ENCODE results near the gene TECPR1. TPM values are rescaled to one million over a fixed set of nuclear protein-coding genes. Genes with fewer than 3 reads are reported as not detected.

TECPR1 gene
- polyA plus RNA-seq, 4 donors, result 9.2 to 20.6 (median 12.7) TPM

DNA sequence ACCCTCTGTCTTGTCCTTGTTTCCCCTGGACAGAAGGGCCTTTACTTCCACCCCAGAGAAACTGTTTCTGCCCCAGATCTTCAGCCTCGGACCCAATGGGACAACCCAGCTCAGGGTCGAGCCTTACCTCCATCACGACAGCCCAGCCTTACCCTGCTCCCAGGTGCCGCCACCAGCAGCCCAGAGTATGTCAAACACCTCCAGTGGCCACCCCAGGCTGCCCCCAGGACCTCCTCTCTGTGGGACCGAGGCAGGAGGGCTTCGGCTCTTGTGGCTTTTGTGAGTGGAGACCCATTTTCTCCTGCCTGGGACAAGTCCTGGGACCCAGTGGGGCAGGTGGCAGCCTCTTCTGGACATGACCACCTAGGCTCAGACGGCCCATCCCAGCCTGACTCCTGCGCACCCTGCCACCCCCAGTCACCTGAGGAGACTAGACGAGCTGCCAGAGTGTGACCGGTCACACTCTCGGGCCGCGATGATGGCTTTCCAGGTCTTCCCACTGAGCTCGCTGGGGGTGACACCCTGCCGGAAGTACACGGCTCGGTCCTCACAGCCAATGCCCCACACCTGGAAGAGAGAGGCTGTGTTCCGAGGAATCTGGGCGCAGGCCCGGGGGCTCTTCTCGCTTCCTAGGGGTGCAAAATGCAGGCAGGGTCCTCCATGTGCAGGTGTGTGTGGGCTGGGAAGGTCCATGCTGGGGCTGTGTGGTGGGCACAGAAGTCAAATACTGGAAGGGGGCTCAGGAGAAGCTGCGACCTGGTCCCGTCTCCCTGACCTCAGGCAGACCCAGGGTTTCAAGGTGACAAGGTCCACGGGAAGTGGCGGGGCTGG lies 15.5 kb downstream of the TECPR1 start:
- H3K4me1 ChIP-seq (ENCODE audit: control insufficient read depth in 3 of 3, insufficient read depth in 2 of 3, low read depth in 1 of 3, low read length in 2 of 3), result no peaks in the 10 kb centered on the region
- H3K27me3 ChIP-seq (ENCODE audit: control insufficient read depth in 3 of 3, insufficient read depth in 3 of 3, low read length in 3 of 3), result no peaks in the 10 kb centered on the region
- peaks cover 2 to 66% (median 3%) of the 10 kb centered on the region in 3 donors for H3K36me3 ChIP-seq (ENCODE audit: control insufficient read depth in 3 of 3, insufficient read depth in 2 of 3, low read depth in 1 of 3, low read length in 3 of 3)
- no peaks in the 10 kb centered on the region for H3K9me3 ChIP-seq (ENCODE audit: control insufficient read depth in 2 of 2, insufficient read depth in 1 of 2, low read depth in 1 of 2, low read length in 1 of 2)
- WGBS, 3 donors, result 94 to 97% (median 95%) methylated on average over 24 to 25 of the region's 25 CpGs
- no peak for DNase-seq
- H3K27ac ChIP-seq (ENCODE audit: low read depth in 1 of 3, low read length in 2 of 3), result no peak overlapping the region
- no peak for FAIRE-seq
- H3K4me3 ChIP-seq (ENCODE audit: low read depth in 1 of 3, low read length in 3 of 3), result no peak overlapping the region

DNA sequence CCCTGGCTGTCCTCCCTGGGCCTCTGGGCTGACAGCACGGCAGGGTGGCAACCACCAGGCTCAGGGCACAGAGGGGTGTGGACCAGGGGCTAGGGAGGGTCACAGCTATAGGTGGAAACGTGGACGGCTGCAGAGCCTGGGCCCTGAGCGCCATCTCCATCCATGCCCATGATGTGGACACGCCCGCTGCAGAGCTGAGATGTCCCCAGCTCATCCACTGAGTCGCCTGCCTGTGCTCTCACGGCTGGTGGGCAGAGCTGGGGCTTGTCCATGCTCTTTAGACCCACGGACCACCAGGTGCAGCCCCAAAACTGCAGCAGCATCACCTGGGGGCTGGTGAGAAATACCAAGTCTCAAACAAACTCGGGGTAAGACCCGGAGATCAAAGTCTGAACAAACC lies 16.1 kb downstream of the TECPR1 start:
- FAIRE-seq (no peak), DNase-seq (no peak)
- H3K4me3 ChIP-seq (ENCODE audit: low read depth in 1 of 3, low read length in 3 of 3), result no peak overlapping the region
- peaks cover 2 to 65% (median 3%) of the 10 kb centered on the region in 3 donors for H3K36me3 ChIP-seq (ENCODE audit: control insufficient read depth in 3 of 3, insufficient read depth in 2 of 3, low read depth in 1 of 3, low read length in 3 of 3)
- WGBS, 3 donors, result 92 to 95% (median 94%) methylated on average over 11 of the region's 11 CpGs
- no peaks in the 10 kb centered on the region for H3K27me3 ChIP-seq (ENCODE audit: control insufficient read depth in 3 of 3, insufficient read depth in 3 of 3, low read length in 3 of 3)
- H3K27ac ChIP-seq (ENCODE audit: low read depth in 1 of 3, low read length in 2 of 3), result no peak overlapping the region
- H3K4me1 ChIP-seq (ENCODE audit: control insufficient read depth in 3 of 3, insufficient read depth in 2 of 3, low read depth in 1 of 3, low read length in 2 of 3), result no peaks in the 10 kb centered on the region
- H3K9me3 ChIP-seq (ENCODE audit: control insufficient read depth in 2 of 2, insufficient read depth in 1 of 2, low read depth in 1 of 2, low read length in 1 of 2), result no peaks in the 10 kb centered on the region

DNA sequence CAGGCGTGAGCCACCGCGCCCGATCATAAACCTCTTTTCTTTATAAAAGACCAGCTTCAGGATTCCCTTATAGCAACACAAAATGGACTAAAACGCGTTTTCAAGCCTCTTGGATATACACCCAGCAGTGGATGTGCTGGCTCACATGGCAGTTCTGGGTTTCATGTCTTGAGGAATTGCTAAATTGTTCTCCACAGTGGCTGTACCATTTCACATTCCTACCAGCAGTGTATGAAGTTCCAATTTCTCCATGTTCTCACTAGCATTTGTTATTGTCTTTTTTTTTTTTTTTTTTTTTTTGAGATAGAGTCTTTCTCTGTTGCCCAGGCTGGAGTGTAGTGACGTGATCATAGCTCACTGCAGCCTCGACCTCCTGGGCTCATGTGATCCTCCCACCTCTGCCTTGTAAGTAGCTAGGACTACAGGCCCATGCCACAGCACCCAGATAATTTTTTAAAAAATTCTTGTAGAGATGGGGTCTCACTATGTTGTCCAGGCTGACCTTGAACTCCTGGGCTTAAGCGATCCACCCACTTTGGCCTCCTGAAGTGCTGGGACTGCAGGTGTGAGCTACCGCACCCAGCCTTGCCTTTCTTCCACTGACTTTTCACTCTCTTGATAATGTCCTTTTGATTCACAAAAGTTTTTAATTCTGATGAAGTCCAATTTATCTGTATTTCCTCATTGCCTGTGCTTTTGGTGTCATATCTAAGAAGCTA lies 17.4 kb downstream of the TECPR1 start:
- Histone ChIP-seq H3K9me3 (ENCODE audit: control insufficient read depth in 2 of 2, insufficient read depth in 1 of 2, low read depth in 1 of 2, low read length in 1 of 2) (no peaks in the 10 kb centered on the region), H3K27ac (ENCODE audit: low read depth in 1 of 3, low read length in 2 of 3) (no peak overlapping the region), H3K4me1 (ENCODE audit: control insufficient read depth in 3 of 3, insufficient read depth in 2 of 3, low read depth in 1 of 3, low read length in 2 of 3) (no peaks in the 10 kb centered on the region), H3K27me3 (ENCODE audit: control insufficient read depth in 3 of 3, insufficient read depth in 3 of 3, low read length in 3 of 3) (no peaks in the 10 kb centered on the region), H3K4me3 (ENCODE audit: low read depth in 1 of 3, low read length in 3 of 3) (no peak overlapping the region), H3K36me3 (ENCODE audit: control insufficient read depth in 3 of 3, insufficient read depth in 2 of 3, low read depth in 1 of 3, low read length in 3 of 3) (peaks cover 2 to 66% (median 3%) of the 10 kb centered on the region in 3 donors)
- FAIRE-seq (no peak), DNase-seq (no peak)
- 93 to 94% (median 94%) methylated on average over 10 of the region's 10 CpGs for WGBS, 3 donors

DNA sequence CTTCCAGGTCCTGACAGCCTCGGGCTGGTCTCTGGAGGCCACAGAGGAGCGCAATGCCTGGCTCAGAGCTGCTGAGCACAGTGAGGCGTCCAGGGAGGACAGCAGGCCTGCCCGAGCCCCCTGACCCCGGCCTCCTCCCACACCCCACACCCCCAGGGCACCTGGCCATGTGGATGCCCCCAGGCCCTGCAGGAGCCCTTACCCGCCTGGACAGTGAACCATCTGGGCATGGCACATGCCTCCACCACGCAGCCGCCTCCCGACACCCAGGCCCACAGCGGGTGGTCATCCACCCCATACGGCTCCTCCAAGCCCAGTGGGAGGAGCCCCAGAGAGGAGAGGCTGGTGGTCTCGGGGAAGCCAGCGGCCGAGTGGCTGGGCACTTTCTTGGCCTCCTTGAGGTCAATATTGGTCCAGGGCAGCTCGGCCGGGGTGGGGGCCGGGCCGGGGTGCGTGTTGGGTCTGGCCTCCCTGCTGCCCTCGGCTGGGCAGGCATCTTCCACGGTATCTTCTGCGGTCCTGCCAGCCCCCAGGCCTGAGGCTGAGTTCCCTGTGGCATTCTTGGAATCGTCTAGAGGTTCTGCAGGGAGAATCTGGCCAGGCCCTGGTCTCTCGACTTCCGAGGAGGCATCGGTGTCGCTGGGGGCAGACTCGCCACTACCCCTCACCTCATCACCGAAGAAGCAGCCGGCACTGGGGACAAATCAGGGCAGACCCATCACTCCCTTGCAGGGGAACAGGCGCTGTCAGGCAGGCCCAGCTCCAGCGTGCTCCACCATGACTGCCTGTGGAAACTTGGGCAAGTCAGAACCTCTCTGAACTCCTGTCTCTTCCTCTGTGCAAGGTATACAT lies 18.6 kb downstream of the TECPR1 start:
- Histone ChIP-seq H3K36me3 (ENCODE audit: control insufficient read depth in 3 of 3, insufficient read depth in 2 of 3, low read depth in 1 of 3, low read length in 3 of 3) (peaks cover 3 to 67% (median 4%) of the 10 kb centered on the region in 3 donors), H3K27me3 (ENCODE audit: control insufficient read depth in 3 of 3, insufficient read depth in 3 of 3, low read length in 3 of 3) (no peaks in the 10 kb centered on the region), H3K27ac (ENCODE audit: low read depth in 1 of 3, low read length in 2 of 3) (no peak overlapping the region), H3K4me1 (ENCODE audit: control insufficient read depth in 3 of 3, insufficient read depth in 2 of 3, low read depth in 1 of 3, low read length in 2 of 3) (no peaks in the 10 kb centered on the region), H3K4me3 (ENCODE audit: low read depth in 1 of 3, low read length in 3 of 3) (no peak overlapping the region), H3K9me3 (ENCODE audit: control insufficient read depth in 2 of 2, insufficient read depth in 1 of 2, low read depth in 1 of 2, low read length in 1 of 2) (no peaks in the 10 kb centered on the region)
- DNase-seq, result no peak
- 94 to 98% (median 96%) methylated on average over 28 to 32 of the region's 32 CpGs for WGBS, 3 donors
- no peak for FAIRE-seq

DNA sequence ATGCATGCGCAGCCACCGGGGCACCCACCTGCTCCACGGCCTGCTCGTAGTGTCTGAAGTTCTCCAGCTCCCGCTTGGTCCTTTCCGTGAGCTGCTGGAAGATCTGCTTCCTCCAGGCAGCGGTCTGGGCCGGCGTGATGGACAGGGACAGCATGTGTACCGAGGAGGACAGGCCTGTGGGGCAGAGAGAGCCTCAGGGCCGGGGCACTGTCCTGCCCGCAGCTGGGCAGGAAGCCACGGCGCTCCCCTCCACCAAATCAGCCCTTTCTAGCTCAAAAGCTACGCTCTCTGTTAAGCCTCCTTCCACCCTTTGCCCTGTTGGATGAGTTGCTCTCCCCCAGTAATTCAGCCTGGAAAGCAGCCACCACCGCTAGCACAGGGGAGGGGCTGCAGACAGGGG lies 19.2 kb downstream of the TECPR1 start:
- no peak overlapping the region for H3K27ac ChIP-seq (ENCODE audit: low read depth in 1 of 3, low read length in 2 of 3)
- H3K4me3 ChIP-seq (ENCODE audit: low read depth in 1 of 3, low read length in 3 of 3), result no peak overlapping the region
- FAIRE-seq, result no peak
- no peaks in the 10 kb centered on the region for H3K4me1 ChIP-seq (ENCODE audit: control insufficient read depth in 3 of 3, insufficient read depth in 2 of 3, low read depth in 1 of 3, low read length in 2 of 3)
- no peaks in the 10 kb centered on the region for H3K27me3 ChIP-seq (ENCODE audit: control insufficient read depth in 3 of 3, insufficient read depth in 3 of 3, low read length in 3 of 3)
- DNase-seq, result no peak
- no peaks in the 10 kb centered on the region for H3K9me3 ChIP-seq (ENCODE audit: control insufficient read depth in 2 of 2, insufficient read depth in 1 of 2, low read depth in 1 of 2, low read length in 1 of 2)
- peaks cover 4 to 68% (median 4%) of the 10 kb centered on the region in 3 donors for H3K36me3 ChIP-seq (ENCODE audit: control insufficient read depth in 3 of 3, insufficient read depth in 2 of 3, low read depth in 1 of 3, low read length in 3 of 3)
- 90 to 93% (median 91%) methylated on average over 16 of the region's 16 CpGs for WGBS, 3 donors

DNA sequence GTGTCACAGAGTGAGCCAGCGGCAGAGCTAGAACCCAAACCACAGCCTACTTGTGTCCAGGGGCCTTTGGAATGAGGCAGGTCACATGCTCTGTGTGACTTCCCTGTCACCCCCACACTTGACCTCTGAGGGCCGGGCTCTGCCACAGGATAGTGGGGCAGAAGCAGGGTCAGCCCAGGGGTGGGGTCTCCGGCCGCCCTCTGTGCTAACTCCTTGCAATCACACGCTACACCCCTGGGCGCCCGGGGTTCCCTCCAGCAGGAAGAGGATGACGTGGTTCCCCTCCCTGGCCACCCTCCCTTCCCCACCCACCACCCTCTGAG lies 19.8 kb downstream of the TECPR1 start:
- no peak for FAIRE-seq
- Histone ChIP-seq H3K27me3 (ENCODE audit: control insufficient read depth in 3 of 3, insufficient read depth in 3 of 3, low read length in 3 of 3) (no peaks in the 10 kb centered on the region), H3K9me3 (ENCODE audit: control insufficient read depth in 2 of 2, insufficient read depth in 1 of 2, low read depth in 1 of 2, low read length in 1 of 2) (no peaks in the 10 kb centered on the region), H3K4me1 (ENCODE audit: control insufficient read depth in 3 of 3, insufficient read depth in 2 of 3, low read depth in 1 of 3, low read length in 2 of 3) (no peaks in the 10 kb centered on the region), H3K4me3 (ENCODE audit: low read depth in 1 of 3, low read length in 3 of 3) (no peak overlapping the region), H3K36me3 (ENCODE audit: control insufficient read depth in 3 of 3, insufficient read depth in 2 of 3, low read depth in 1 of 3, low read length in 3 of 3) (peaks cover 4 to 69% (median 5%) of the 10 kb centered on the region in 3 donors), H3K27ac (ENCODE audit: low read depth in 1 of 3, low read length in 2 of 3) (no peak overlapping the region)
- WGBS, 3 donors, result 92 to 93% (median 93%) methylated on average over 6 to 8 of the region's 8 CpGs
- DNase-seq, result no peak

DNA sequence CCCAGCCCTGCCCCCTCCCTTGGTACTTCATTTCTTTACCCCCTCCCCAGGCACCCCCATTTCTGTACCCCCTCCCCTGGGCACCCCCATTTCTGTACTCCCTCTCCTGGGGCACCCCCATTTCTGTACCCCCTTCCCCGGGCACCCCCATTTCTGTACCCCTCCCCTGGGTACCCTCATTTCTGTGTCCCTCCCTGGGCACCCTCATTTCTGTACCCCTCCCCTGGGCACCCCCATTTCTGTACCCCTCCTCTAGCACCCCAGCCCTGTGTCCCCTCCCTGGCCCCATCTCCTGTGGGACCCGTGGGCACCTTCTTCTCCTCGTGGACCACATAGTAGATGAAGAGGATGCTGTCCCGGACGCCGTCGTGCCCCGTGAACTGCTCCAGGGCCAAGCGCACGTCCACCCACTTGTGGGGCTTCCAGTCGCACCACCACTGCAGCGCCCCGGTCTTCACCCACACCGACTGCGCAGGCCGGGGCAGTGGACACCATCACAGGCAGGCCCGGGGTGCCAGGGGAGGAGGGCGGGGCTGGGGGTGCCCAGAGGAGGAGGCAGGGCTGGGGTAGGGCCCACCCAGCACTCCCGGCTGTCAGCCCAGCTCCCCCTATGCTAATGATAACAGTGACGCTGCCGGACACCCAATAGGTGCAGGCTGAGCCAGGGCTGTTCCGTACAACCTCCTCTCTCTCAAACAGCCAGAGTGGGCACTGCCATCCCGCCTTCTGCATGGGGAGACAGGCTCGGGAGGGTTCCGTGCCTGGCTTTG lies 20.4 kb downstream of the TECPR1 start:
- no peak for FAIRE-seq
- Histone ChIP-seq H3K36me3 (ENCODE audit: control insufficient read depth in 3 of 3, insufficient read depth in 2 of 3, low read depth in 1 of 3, low read length in 3 of 3) (peaks cover 4 to 67% (median 5%) of the 10 kb centered on the region in 3 donors), H3K27me3 (ENCODE audit: control insufficient read depth in 3 of 3, insufficient read depth in 3 of 3, low read length in 3 of 3) (no peaks in the 10 kb centered on the region), H3K9me3 (ENCODE audit: control insufficient read depth in 2 of 2, insufficient read depth in 1 of 2, low read depth in 1 of 2, low read length in 1 of 2) (no peaks in the 10 kb centered on the region), H3K4me1 (ENCODE audit: control insufficient read depth in 3 of 3, insufficient read depth in 2 of 3, low read depth in 1 of 3, low read length in 2 of 3) (no peaks in the 10 kb centered on the region), H3K4me3 (ENCODE audit: low read depth in 1 of 3, low read length in 3 of 3) (no peak overlapping the region), H3K27ac (ENCODE audit: low read depth in 1 of 3, low read length in 2 of 3) (no peak overlapping the region)
- 92 to 95% (median 94%) methylated on average over 19 to 25 of the region's 25 CpGs for WGBS, 3 donors
- no peak for DNase-seq
